Measurements from ENCODE around the gene PMEPA1. TPM values are rescaled to one million over a fixed set of nuclear protein-coding genes. Genes with fewer than 3 reads are reported as not detected.

The PMEPA1 gene
- polyA plus RNA-seq, 1 experiment = 4.3 TPM

GRCh38 chr20:57650266-57650665, 59.5 kb downstream of the PMEPA1 start:
- POLR2A ChIA-PET = interaction anchor here (0.5 kb wide), 1 partner anchor 59 kb away, joined by 3 read pairs; the partner anchor contains the start of gene PMEPA1
- CTCF ChIA-PET = no interaction called here
- no peak overlapping the region for H3K27ac ChIP-seq (ENCODE audit: low read depth, low read length)
- no peak for TF ChIP-seq CTCF (IDR thresholded peaks at IDR 0.05; ENCODE audit: low read depth, low read length)
- no peak overlapping the region for H3K4me3 ChIP-seq (ENCODE audit: low read depth, low read length)
- H3K27me3 ChIP-seq (ENCODE audit: control insufficient read depth, insufficient read depth, low read length) = no peaks in the 10 kb centered on the region
- no peaks in the 10 kb centered on the region; the same call in none of the 2 replicates for H3K9me3 ChIP-seq (ENCODE audit: control insufficient read depth, insufficient read depth, low read length)
- DNase-seq (ENCODE audit: low read depth, low spot score) = no peak

DNA sequence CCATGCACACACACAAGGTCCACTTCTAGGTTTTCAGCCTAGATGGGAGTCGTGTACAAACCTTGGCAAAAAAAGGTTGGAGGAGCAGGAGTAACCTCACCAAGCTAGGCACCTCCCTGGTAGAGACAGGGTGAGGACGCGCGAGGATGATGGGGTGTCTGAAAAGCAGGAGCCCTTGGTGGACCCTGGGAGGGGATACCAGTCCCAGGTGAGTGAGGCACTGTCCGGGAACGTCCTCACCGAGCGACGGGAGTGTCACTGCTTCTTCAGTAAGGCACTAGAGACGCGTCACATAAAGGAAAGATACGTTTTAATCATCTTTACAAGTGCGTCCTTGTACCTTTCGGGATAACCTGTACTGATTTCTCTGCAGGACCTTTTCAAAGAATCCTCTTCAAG, 60.2 kb downstream of the PMEPA1 start:
- POLR2A ChIA-PET = no interaction called here
- no peaks in the 10 kb centered on the region for H3K27me3 ChIP-seq (ENCODE audit: control insufficient read depth, insufficient read depth, low read length)
- CTCF ChIA-PET = no interaction called here

GRCh38 chr20:57648878-57649616, 60.8 kb downstream of the PMEPA1 start:
- no peak for TF ChIP-seq CTCF (IDR thresholded peaks at IDR 0.05; ENCODE audit: low read depth, low read length)
- ChIA-PET CTCF (no interaction called here), POLR2A (no interaction called here)
- Histone ChIP-seq H3K9me3 (ENCODE audit: control insufficient read depth, insufficient read depth, low read length) (no peaks in the 10 kb centered on the region; the same call in none of the 2 replicates), H3K27me3 (ENCODE audit: control insufficient read depth, insufficient read depth, low read length) (no peaks in the 10 kb centered on the region), H3K4me3 (ENCODE audit: low read depth, low read length) (no peak overlapping the region), H3K27ac (ENCODE audit: low read depth, low read length) (no peak overlapping the region)
- DNase-seq (ENCODE audit: low read depth, low spot score) = no peak

More for the DNA sequence above, 60.2 kb downstream of the PMEPA1 start:
- H3K27ac ChIP-seq (ENCODE audit: low read depth, low read length) = no peak overlapping the region
- DNase-seq (ENCODE audit: low read depth, low spot score) = no peak
- TF ChIP-seq CTCF (IDR thresholded peaks at IDR 0.05; ENCODE audit: low read depth, low read length) = no peak
- no peaks in the 10 kb centered on the region; the same call in none of the 2 replicates for H3K9me3 ChIP-seq (ENCODE audit: control insufficient read depth, insufficient read depth, low read length)
- H3K4me3 ChIP-seq (ENCODE audit: low read depth, low read length) = no peak overlapping the region

- POLR2A ChIA-PET = no interaction called here
- no peaks in the 10 kb centered on the region; the same call in 1 of the 2 replicates for H3K9me3 ChIP-seq (ENCODE audit: control insufficient read depth, insufficient read depth, low read length)
- no peak for DNase-seq (ENCODE audit: low read depth, low spot score)
- CTCF ChIA-PET = no interaction called here
- no peak overlapping the region for H3K4me3 ChIP-seq (ENCODE audit: low read depth, low read length)
- no peaks in the 10 kb centered on the region for H3K27me3 ChIP-seq (ENCODE audit: control insufficient read depth, insufficient read depth, low read length)
- TF ChIP-seq CTCF (IDR thresholded peaks at IDR 0.05; ENCODE audit: low read depth, low read length) = no peak
- H3K27ac ChIP-seq (ENCODE audit: low read depth, low read length) = no peak overlapping the region
These were observed 61.7 kb downstream of the PMEPA1 start for GRCh38 chr20:57647933-57648785.
